ENCODE results near the gene RAPGEF1.

Gene RAPGEF1

DNA sequence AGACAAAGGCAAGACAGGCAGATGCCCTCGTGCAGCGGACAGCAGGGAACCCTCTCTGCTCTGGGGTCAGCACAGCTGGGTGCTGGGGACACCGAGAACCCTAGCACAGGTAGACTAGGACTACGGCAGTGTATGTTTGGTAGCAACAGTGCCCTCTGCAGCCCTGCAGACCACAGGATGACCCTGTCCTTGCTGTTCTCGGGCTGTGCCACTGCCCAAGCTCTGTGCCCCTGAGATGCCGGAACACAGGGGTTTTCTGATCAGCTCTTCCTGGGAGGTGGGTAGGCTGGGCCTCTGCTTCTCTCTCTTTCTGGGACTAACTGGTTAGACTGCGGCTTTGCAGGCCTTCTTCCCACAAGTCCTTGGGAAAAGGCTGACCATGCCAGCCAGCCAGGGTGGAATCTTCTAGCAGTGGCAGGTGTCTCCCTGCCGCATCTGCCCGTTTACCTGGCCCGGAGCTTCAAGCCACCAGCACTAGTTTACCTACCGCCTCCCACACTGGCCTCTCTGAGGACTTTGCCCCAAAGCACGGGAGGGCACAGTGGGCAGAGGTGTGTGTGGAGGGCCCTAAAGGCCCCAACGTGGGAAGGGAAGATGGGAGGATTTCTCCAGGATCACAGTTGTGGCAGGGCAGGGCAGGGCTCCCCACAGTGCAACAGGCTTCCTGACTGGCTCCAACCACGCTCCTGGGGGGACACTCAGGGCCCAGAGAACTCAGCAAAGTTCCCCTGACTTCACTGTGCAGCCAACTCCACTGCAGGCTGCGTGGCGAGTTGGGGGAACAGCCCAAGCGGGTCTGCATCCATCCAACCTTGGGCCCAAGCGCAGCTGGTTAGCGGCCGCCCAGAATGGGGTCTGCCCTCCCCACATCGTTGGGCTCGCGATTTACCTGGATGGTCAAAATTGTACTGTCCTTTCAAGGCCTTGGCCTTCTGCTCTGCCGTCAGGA, 210.0 kb downstream of the RAPGEF1 start:
- DNase-seq (ENCODE audit: low read depth), result no peak

DNA sequence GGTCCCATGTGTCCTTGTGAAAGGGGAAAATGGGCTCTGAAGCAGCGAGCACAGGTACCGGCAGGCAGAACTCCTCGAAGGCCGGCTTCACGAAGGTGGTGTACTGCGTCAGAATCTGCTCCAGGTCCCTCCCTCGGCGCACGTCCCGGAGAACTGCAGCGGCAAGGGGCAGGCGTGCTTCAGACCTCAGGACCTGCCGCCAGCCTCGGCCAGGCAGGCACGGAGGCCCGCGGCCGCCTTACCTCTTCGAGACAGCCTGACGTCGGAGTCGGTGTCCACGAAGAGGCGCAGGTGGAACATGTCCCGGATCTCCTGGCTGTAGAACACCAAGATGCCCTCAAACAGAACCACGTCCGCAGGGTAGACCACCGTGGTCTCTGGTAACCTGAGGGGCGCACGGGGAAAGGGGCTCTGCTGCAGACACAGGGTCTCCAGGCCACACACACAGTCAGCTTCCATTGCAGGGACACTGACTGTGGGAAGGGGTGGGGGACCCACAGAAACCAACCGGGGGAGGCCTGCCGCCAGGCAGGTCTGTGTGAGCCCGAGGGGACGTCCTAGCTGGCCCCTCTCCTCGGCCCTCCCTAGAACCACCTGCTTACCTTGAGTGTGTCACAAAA, 210.9 kb downstream of the RAPGEF1 start:
- no peak for DNase-seq (ENCODE audit: low read depth)

DNA sequence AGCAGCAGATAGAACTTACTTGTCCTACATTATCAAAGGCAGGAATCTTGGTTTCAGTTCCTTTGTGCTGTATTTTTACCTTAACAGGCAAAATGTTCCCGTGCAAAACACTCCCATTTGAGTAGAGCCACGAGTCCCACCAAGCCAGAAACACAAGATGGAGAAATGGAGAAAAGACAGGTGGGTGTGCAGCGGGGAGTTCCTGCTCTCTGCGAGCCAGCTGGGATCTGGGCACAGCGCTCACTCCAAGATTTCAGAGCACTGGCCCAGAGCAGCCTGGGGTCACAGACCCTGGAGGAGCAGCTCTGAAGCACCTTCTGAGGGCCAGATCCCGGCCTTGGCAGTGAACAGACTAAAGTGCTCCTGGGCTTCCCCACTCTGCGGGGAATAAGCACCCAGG, 211.7 kb downstream of the RAPGEF1 start:
- DNase-seq (ENCODE audit: low read depth), result no peak

Measured in fibroblast of the conjunctiva (primary cell).